HG03095 (cell line): Measurements from ENCODE around the gene CFAP74.

Experiments
- ATAC-seq: cut with Tn5 transposase; IDR thresholded peaks from one replicate; pipeline ENCODE4 v1.9.1; 2021; ENCODE audit warnings: moderate library complexity; ENCODE audit not compliant: unreplicated experiment

The CFAP74 gene

DNA sequence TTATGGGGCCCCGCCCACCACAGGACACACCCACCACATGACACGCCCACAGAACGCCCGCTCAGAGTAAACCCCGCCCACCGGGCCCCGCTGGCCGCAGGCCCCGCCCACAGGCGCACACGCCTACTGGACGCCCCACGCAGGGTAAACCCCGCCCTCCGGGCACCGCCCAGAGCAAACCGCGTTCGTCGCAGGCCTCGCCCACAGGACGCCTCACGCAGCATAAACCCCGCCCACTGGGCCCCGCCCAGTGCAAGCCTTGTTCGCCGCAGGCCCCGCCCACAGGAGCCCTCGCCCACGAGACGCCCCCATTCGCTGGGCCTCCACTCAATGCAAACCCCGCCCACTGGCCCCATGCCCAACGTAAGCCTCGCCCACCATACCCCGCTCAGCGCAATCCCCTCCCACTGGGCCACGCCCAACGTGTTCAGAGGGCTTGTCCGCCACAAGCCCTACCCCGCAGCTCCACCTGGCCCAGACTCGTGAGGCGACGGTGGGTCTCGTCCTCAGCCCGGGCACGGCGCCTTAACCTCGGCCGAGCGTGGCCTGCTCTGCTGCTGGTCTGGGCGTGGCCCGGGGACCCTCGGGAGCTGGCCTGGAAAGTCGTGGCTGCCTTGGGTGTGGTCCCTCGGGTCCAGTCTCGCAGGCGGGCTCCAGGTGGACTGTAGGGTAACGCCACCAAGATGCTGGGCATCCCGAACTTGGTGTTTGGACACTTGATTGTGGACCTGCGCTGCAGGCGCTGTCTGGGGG lies 84.1 kb downstream of the CFAP74 start:
- ATAC-seq: peak; percentile 66

- ATAC-seq: no peak
Measured at GRCh38 chr1:1918901-1919303, 84.7 kb downstream of the CFAP74 start, which contains the start of gene TMEM52. TMEM52 (minus strand) TSS chr1:1919279; CDS start chr1:1919265, 14 bp downstream.

- no peak for ATAC-seq
Measured at GRCh38 chr1:1917995-1918900, 85.3 kb downstream of the CFAP74 start.

GRCh38 chr1:1917304-1917976 lies 86.1 kb downstream of the CFAP74 start:
- no peak for ATAC-seq

DNA sequence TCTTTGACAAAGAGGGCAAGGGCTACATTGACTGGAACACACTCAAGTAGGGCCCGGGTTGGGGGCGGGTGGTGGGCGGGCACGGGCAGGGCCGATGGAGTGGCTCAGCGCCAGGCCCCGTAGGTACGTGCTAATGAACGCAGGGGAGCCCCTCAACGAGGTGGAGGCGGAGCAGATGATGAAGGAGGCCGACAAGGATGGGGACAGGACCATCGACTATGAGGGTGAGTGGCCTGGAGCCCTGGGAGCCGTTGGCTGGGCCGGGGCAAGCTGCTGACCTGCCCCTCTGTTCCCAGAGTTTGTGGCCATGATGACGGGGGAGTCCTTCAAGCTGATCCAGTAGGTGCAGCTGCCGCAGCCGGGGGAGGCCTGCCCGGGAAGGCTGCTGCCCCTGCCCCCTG lies 86.7 kb downstream of the CFAP74 start:
- ATAC-seq: no peak

GRCh38 chr1:1915911-1916840 lies 87.4 kb downstream of the CFAP74 start:
- no peak for ATAC-seq

DNA sequence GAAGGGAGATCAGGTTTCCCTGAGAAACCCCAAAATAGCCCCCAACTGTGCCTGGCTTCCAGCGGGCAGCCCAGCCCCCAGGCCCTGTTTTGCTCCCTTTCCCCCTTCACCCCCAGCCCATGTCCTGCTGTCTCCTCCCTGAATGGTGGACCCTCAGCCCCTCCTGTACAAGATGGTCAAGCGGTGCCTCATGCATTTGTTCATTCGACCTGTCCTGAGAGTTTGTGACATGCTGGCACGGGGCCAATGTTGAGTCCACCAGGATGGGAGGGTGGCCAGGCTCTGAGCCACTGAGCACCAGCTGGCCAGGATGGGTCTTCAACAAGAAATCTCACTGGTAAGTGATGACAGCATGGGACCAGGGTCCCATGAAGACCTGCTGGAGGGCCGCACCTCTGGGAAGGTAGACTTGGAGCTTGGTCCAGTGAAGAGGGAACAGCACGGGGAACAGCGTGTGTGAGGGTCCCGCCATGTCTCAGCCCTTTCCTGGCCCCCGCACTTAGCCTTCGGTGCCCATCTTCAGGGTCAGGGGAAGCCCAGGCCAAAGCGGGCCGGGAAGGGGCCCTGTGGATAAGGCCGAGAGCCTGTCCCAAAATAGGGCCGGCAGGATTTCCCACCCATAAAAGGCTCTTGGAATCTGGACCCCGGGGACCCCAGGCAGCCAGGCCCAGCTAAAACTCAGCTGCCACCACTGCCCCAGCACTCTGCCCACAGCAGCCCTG lies 88.5 kb downstream of the CFAP74 start, which contains the start of gene CALML6:
TSS of gene CALML6 (plus strand) at position 290 of the 722 bp plus-strand sequence. CDS start at position 311, 21 bp downstream.
- no peak for ATAC-seq

GRCh38 chr1:1914101-1914970 lies 89.2 kb downstream of the CFAP74 start:
- ATAC-seq: no peak

- ATAC-seq: no peak
Measured at GRCh38 chr1:1911350-1912041, 92.1 kb downstream of the CFAP74 start.

DNA sequence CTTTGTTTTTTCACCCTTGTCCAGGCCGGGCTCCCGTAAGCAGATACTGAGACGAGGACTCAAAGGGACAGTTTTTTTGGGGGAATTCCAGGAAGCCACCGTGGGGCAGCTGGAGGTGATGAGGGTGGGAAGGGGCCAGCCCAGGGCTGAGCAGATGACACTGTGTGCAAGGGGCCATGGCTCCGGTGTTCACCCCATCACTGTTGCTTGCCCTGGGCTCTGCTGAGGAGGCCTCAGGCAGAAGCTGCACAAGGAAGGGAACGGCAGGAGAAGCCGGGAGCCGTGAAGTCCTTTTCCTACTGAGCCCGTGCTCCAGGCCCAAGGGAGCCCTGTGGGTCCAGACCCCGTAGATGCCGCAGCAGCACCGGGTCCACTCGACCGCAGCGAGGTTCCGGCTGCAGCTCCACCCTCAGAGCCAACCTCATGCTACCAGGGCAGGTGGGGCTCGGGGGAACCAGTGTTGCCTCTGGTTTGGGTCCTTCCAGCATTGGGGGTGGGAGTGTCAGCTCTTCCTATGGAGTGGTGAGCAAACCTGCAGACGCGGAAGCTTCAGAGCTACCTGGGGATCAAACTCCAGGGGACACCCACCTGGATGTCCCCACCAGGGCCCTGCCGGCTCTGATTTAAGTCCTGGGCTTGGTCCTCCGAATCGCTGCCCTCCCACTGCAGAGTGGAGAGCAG lies 92.8 kb downstream of the CFAP74 start:
- ATAC-seq: no peak

GRCh38 chr1:1910033-1910465 lies 93.5 kb downstream of the CFAP74 start:
- ATAC-seq: no peak

- peak; percentile 8 for ATAC-seq
Measured at GRCh38 chr1:1908506-1908791, 95.1 kb downstream of the CFAP74 start.

GRCh38 chr1:1907098-1907736 lies 96.4 kb downstream of the CFAP74 start:
- no peak for ATAC-seq

- ATAC-seq: no peak
Measured at GRCh38 chr1:1906185-1907097, 97.1 kb downstream of the CFAP74 start.

DNA sequence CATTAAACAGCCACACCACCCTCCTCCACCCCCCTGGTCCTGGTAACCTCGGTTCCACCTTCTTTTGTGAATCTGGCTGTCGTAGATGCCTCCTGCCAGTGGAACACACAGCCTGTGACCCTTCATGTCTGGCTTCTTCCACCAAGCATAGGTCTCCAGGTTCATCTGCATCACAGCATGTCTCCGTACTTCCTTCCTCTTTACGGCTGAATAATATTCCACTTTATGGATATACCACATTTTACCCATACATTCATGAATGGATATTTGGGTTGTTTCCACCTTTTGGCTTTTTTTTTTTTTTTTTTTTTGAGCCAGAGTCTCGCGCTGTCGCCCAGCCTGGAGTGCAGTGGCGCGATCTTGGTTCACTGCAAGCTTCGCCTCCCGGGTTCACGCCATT lies 100.4 kb downstream of the CFAP74 start:
- ATAC-seq: no peak
